A549 (cell line): ENCODE measurements around the gene MXD4. TPM values are rescaled to one million over a fixed set of nuclear protein-coding genes. Genes with fewer than 3 reads are reported as not detected.

Experiments
- ATAC-seq, 2 experiments: fragments of 200-7000 bp in 1 of 2; fragments of >200 bp in 1 of 2; cut with Nextera tagmentation in 1 of 2; cut with Tn5 transposase in 1 of 2; 3 replicates each; pipeline versions ENCODE4 v1.8.0 to v1.9.1; 2018 to 2020; ENCODE audit warnings: mild to moderate bottlenecking in 1 of 2, moderate library complexity in 1 of 2
- CTCF ChIA-PET: fragments of 300-600 bp; sonication (Branson Sonifier 250); formaldehyde crosslinking; extraction: SDS; loops from one replicate; lab custom pipeline; 2021; ENCODE audit warnings: antibody characterized with exemption, inconsistent platforms; lab: Yijun Ruan, JAX
- POLR2A ChIA-PET: fragments of 350-600 bp; formaldehyde crosslinking; extraction: SDS; loops from one replicate; lab custom pipeline; 2021; ENCODE audit warnings: antibody characterized with exemption, inconsistent platforms; lab: Yijun Ruan, JAX
- DNase-seq, 2 experiments: peaks; one replicate each; pipeline versions ENCODE4 v3.0.0 to v3.0.0-alpha.2; 2011 to 2016; ENCODE audit warnings: low read depth in 1 of 2, low spot score in 1 of 2
- FAIRE-seq: peaks from 2 replicates; lab custom pipeline; 2011; peaks lifted over from hg19 to GRCh38; lab: Jason Lieb, UNC
- H3K27ac ChIP-seq, 2 experiments: fragments of >200 bp; sonication (Bioruptor Twin); formaldehyde crosslinking; 3 replicates each; pipeline ENCODE4 v1.5.1; 2016 to 2017
- H3K4me1 ChIP-seq: fragments of >200 bp; sonication (Bioruptor Twin); formaldehyde crosslinking; 3 replicates; pipeline ENCODE4 v1.6.1; 2016
- H3K4me2 ChIP-seq: fragments of >200 bp; sonication (Bioruptor Twin); formaldehyde crosslinking; 3 replicates; pipeline ENCODE4 v1.6.1; 2016
- H3K4me3 ChIP-seq: fragments of >200 bp; sonication (Bioruptor Twin); formaldehyde crosslinking; 3 replicates; pipeline ENCODE4 v1.5.1; 2016
- H3K9me3 ChIP-seq: fragments of >200 bp; sonication (Bioruptor Twin); formaldehyde crosslinking; 3 replicates; pipeline ENCODE4 v1.6.1; 2016
- CBX2 ChIP-seq: fragments of 200-600 bp; sonication (generic); IDR thresholded peaks from 2 replicates; pipeline ENCODE4 v1.6.1; 2016; ENCODE audit warnings: low read depth, mild to moderate bottlenecking, borderline replicate concordance
- CEBPB ChIP-seq, 2 experiments: fragments of >200 bp in 1 of 2; sonication (Bioruptor Twin) in 1 of 2; formaldehyde crosslinking in 1 of 2; IDR thresholded peaks; 2 replicates each; pipeline ENCODE4 v1.6.1; 2012 to 2016
- EHMT2 ChIP-seq: fragments of 200-600 bp; sonication (generic); IDR thresholded peaks from 2 replicates; pipeline ENCODE4 v1.6.1; 2016; ENCODE audit warnings: antibody characterized with exemption, low read depth, mild to moderate bottlenecking, moderate library complexity
- ESRRA ChIP-seq: fragments of 150-350 bp; IDR thresholded peaks from 2 replicates; pipeline ENCODE4 v1.6.1; 2014; ENCODE audit warnings: mild to moderate bottlenecking, low read length, borderline replicate concordance
- FOSB ChIP-seq: fragments of 250-450 bp; sonication (Bioruptor Pico); IDR thresholded peaks from 2 replicates; pipeline ENCODE4 v1.5.0; 2020; ENCODE audit warnings: mild to moderate bottlenecking, moderate library complexity
- FOSL2 ChIP-seq, 2 experiments: fragments of 450-650 bp in 1 of 2; fragments of >200 bp in 1 of 2; sonication (Bioruptor Twin) in 1 of 2; formaldehyde crosslinking; IDR thresholded peaks; 2 replicates each; pipeline versions ENCODE4 v1.5.0 to v1.6.1; 2016 to 2020; ENCODE audit warnings: mild to moderate bottlenecking in 1 of 2, moderate library complexity in 1 of 2
- GATA3 ChIP-seq: IDR thresholded peaks from 2 replicates; pipeline ENCODE4 v1.6.1; 2012; ENCODE audit warnings: borderline replicate concordance
- HES2 ChIP-seq: fragments of >200 bp; sonication (Bioruptor Twin); formaldehyde crosslinking; IDR thresholded peaks from 2 replicates; pipeline ENCODE4 v1.6.1; 2016
- HOXB5 ChIP-seq: fragments of 250-450 bp; sonication (Bioruptor Pico); IDR thresholded peaks from 2 replicates; pipeline ENCODE4 v1.5.0; 2020; ENCODE audit warnings: mild to moderate bottlenecking, moderate library complexity
- JUN ChIP-seq, 2 experiments: fragments of >200 bp; sonication (Bioruptor Twin); formaldehyde crosslinking; IDR thresholded peaks; 2 replicates in 1 of 2; 3 replicates in 1 of 2; pipeline ENCODE4 v1.6.1; 2016 to 2017
- JUNB ChIP-seq: fragments of >200 bp; sonication (Bioruptor Twin); formaldehyde crosslinking; IDR thresholded peaks from 2 replicates; pipeline ENCODE4 v1.6.1; 2016
- KDM1A ChIP-seq: fragments of 200-600 bp; sonication (generic); IDR thresholded peaks from 2 replicates; pipeline ENCODE4 v1.6.1; 2016; ENCODE audit warnings: low read depth, mild to moderate bottlenecking
- KDM5A ChIP-seq: fragments of 200-600 bp; sonication (generic); IDR thresholded peaks from 2 replicates; pipeline ENCODE4 v1.6.1; 2016; ENCODE audit warnings: antibody characterized with exemption, mild to moderate bottlenecking
- MAFK ChIP-seq: fragments of 450-650 bp; IDR thresholded peaks from 2 replicates; pipeline ENCODE4 v1.6.1; 2014; ENCODE audit not compliant: partially characterized antibody
- MYC ChIP-seq: IDR thresholded peaks from 2 replicates; pipeline ENCODE4 v1.6.1; 2012; ENCODE audit warnings: mild to moderate bottlenecking, inconsistent platforms, low read length, improper control_type of control experiment, borderline replicate concordance
- NR3C1 ChIP-seq: fragments of >200 bp; sonication (Bioruptor Twin); formaldehyde crosslinking; IDR thresholded peaks from 3 replicates; pipeline ENCODE4 v1.6.1; 2017
- POLR2A ChIP-seq: IDR thresholded peaks from 2 replicates; pipeline ENCODE4 v1.6.1; 2012; ENCODE audit warnings: mild to moderate bottlenecking, low read length
- RARB ChIP-seq: fragments of 250-450 bp; sonication (Bioruptor Pico); IDR thresholded peaks from 2 replicates; pipeline ENCODE4 v1.8.0; 2021; ENCODE audit warnings: mild to moderate bottlenecking, moderate library complexity
- SREBF2 ChIP-seq: fragments of 450-650 bp; IDR thresholded peaks from 2 replicates; pipeline ENCODE4 v1.6.1; 2014; ENCODE audit warnings: mild to moderate bottlenecking, moderate library complexity
- TFCP2L1 ChIP-seq: fragments of 250-450 bp; sonication (Bioruptor Pico); IDR thresholded peaks from 2 replicates; pipeline ENCODE4 v1.5.0; 2021; ENCODE audit warnings: mild to moderate bottlenecking
- TP53 ChIP-seq: fragments of 250-450 bp; sonication (Bioruptor Pico); IDR thresholded peaks from 2 replicates; pipeline ENCODE4 v1.5.0; 2021; ENCODE audit warnings: mild to moderate bottlenecking, moderate library complexity
- ZC3H11A ChIP-seq: fragments of 450-650 bp; IDR thresholded peaks from 2 replicates; pipeline ENCODE4 v1.6.1; 2014; ENCODE audit warnings: antibody characterized with exemption, mild to moderate bottlenecking
- ZFP36 ChIP-seq: fragments of 450-650 bp; IDR thresholded peaks from 2 replicates; pipeline ENCODE4 v1.6.1; 2014; ENCODE audit warnings: borderline replicate concordance; ENCODE audit not compliant: partially characterized antibody
- WGBS: methylation state at CpG from one replicate; pipeline ENCODE4 v1.1.6; 2017; ENCODE audit errors: missing lambda C conversion rate; 5-methylcytosine and 5-hydroxymethylcytosine counted together
- polyA plus RNA-seq, 4 experiments: library from polyadenylated mRNA; depleted of rRNA in 3 of 4; stranded (reverse); fragments of >200 nt; fragmentation: RNase III in 1 of 4; extraction: RNeasy Plus Mini Kit Qiagen cat#74134 plus additional on column Dnase treatment in 1 of 4; gene quantifications; 2 replicates in 3 of 4; 3 replicates in 1 of 4; pipeline ENCODE4 v1.2.3, GENCODE V29; 2011 to 2017
- TF ChIP-seq, protein P1 (sequence below): fragments of >200 bp; sonication (Bioruptor Twin); formaldehyde crosslinking; IDR thresholded peaks from 3 replicates; pipeline ENCODE4 v1.6.1; 2016
- TF ChIP-seq, protein P2 (sequence below): fragments of 150-350 bp; IDR thresholded peaks from 2 replicates; pipeline ENCODE4 v1.6.1; 2014; ENCODE audit warnings: low read depth, mild to moderate bottlenecking, low read length
- TF ChIP-seq, protein P3 (sequence below): fragments of 200-600 bp; sonication (generic); IDR thresholded peaks from 2 replicates; pipeline ENCODE4 v1.6.1; 2016; ENCODE audit warnings: antibody characterized with exemption, mild to moderate bottlenecking, moderate library complexity
- TF ChIP-seq, protein P4 (sequence below): fragments of 250-450 bp; sonication (Bioruptor Pico); IDR thresholded peaks from 2 replicates; pipeline ENCODE4 v1.5.0; 2020; ENCODE audit warnings: low read depth, mild to moderate bottlenecking, moderate library complexity
- TF ChIP-seq, protein P5 (sequence below): fragments of 450-650 bp; IDR thresholded peaks from 2 replicates; pipeline ENCODE4 v1.6.1; 2014; ENCODE audit warnings: antibody characterized with exemption
- TF ChIP-seq, protein P6 (sequence below): IDR thresholded peaks from 2 replicates; pipeline ENCODE4 v1.6.1; 2012

Gene MXD4
- polyA plus RNA-seq, 2 of the 4 experiments (the other 2 are of a cell fraction): 10.8 to 18.5 TPM

DNA sequence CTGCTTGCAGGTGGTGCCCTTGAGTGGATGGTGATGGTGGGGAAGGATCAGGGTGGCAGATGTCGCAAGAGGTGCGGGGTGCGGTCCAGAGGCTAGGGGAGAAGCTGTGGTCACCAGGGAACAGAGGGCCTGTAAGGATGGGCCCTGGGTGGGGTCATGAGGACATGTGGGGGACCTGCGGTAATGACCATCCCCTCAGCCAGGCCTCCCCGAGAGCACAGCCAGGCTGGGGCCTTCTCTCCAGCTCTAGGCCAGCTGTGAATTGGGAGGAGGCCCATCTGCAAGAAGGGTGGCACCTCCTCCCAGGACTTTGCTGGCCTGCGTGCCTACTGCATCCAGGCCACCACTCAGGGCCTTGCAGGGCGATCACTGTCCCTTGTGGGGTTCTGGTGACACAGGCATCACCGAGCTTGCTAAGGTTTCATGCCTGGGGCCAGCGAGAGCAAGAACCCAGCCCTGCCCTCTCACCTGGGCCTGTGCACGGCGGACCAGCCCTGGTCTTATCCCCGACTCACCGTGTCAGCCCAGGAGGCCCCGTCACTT lies 34.1 kb upstream of the MXD4 start (continued):
- TF ChIP-seq, protein P1, sequence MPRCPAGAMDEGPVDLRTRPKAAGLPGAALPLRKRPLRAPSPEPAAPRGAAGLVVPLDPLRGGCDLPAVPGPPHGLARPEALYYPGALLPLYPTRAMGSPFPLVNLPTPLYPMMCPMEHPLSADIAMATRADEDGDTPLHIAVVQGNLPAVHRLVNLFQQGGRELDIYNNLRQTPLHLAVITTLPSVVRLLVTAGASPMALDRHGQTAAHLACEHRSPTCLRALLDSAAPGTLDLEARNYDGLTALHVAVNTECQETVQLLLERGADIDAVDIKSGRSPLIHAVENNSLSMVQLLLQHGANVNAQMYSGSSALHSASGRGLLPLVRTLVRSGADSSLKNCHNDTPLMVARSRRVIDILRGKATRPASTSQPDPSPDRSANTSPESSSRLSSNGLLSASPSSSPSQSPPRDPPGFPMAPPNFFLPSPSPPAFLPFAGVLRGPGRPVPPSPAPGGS: no peak
- TF ChIP-seq EHMT2 (no peak), MYC (no peak), FOSL2 (IDR thresholded peaks at IDR 0.05) (no peak), FOSL2 (CRISPR knock-in tag; IDR thresholded peaks at IDR 0.05) (no peak), GATA3 (no peak), NR3C1 (no peak), ESRRA (no peak)
- TF ChIP-seq, protein P2, sequence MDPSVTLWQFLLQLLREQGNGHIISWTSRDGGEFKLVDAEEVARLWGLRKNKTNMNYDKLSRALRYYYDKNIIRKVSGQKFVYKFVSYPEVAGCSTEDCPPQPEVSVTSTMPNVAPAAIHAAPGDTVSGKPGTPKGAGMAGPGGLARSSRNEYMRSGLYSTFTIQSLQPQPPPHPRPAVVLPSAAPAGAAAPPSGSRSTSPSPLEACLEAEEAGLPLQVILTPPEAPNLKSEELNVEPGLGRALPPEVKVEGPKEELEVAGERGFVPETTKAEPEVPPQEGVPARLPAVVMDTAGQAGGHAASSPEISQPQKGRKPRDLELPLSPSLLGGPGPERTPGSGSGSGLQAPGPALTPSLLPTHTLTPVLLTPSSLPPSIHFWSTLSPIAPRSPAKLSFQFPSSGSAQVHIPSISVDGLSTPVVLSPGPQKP: no peak

DNA sequence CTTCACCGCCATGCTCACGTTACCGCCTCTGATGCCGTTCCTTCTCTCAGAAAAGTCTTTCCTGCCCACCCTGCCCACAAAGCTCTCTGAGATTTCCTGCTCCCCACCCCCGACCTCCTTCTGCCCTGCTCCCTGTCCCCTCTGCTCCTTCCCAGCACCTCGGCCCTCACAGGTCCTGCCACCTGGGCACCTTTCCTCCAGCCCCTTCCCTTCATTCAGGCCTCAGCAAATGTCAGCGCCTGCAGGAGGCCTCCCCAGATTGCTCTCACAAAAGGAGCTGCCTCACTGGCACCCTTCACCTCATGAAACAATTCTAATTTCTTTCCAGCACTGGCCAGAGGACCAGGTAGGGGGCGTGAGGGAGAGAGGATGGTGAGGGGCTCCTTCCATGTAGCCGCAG lies 33.6 kb upstream of the MXD4 start:
- H3K4me1 ChIP-seq: no peaks in the 10 kb centered on the region
- POLR2A ChIA-PET: no interaction called here

DNA sequence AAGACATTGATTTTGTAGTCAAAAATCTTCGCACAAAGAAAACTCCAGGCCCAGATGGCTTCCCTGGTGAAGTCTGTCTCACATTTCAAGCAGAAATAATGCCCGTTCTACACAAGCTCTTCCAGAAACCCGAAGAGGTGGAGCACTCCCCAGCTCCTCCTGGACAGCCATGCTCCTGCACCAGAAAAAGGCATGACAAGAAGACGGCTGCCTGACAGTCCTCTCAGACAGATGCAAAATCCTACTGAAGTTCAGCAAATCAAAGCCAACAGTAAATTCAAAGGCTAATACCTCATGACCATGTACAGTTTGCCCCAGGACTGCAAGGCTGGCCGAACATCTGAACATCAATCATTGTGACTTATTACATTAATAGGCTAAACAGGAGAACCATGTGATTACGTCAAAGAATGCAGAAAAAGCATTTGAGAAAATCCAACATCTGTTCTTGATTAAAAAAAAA lies 30.8 kb upstream of the MXD4 start:
- CTCF ChIA-PET: interaction anchor here (1.1 kb wide), 1 partner anchor 121 kb away, joined by 3 read pairs; no protein-coding TSS in a partner anchor
- no peak for TF ChIP-seq TP53 (CRISPR knock-in tag)
- no peak for TF ChIP-seq TFCP2L1 (CRISPR knock-in tag)
- TF ChIP-seq FOSL2 (IDR thresholded peaks at IDR 0.05): no peak
- no peak for TF ChIP-seq FOSL2 (CRISPR knock-in tag; IDR thresholded peaks at IDR 0.05)
- TF ChIP-seq, protein P3, sequence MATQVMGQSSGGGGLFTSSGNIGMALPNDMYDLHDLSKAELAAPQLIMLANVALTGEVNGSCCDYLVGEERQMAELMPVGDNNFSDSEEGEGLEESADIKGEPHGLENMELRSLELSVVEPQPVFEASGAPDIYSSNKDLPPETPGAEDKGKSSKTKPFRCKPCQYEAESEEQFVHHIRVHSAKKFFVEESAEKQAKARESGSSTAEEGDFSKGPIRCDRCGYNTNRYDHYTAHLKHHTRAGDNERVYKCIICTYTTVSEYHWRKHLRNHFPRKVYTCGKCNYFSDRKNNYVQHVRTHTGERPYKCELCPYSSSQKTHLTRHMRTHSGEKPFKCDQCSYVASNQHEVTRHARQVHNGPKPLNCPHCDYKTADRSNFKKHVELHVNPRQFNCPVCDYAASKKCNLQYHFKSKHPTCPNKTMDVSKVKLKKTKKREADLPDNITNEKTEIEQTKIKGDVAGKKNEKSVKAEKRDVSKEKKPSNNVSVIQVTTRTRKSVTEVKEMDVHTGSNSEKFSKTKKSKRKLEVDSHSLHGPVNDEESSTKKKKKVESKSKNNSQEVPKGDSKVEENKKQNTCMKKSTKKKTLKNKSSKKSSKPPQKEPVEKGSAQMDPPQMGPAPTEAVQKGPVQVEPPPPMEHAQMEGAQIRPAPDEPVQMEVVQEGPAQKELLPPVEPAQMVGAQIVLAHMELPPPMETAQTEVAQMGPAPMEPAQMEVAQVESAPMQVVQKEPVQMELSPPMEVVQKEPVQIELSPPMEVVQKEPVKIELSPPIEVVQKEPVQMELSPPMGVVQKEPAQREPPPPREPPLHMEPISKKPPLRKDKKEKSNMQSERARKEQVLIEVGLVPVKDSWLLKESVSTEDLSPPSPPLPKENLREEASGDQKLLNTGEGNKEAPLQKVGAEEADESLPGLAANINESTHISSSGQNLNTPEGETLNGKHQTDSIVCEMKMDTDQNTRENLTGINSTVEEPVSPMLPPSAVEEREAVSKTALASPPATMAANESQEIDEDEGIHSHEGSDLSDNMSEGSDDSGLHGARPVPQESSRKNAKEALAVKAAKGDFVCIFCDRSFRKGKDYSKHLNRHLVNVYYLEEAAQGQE: no peak
- TF ChIP-seq, protein P4, sequence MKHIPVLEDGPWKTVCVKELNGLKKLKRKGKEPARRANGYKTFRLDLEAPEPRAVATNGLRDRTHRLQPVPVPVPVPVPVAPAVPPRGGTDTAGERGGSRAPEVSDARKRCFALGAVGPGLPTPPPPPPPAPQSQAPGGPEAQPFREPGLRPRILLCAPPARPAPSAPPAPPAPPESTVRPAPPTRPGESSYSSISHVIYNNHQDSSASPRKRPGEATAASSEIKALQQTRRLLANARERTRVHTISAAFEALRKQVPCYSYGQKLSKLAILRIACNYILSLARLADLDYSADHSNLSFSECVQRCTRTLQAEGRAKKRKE (CRISPR knock-in tag): no peak
- no peak for TF ChIP-seq CBX2
- TF ChIP-seq, protein P5, sequence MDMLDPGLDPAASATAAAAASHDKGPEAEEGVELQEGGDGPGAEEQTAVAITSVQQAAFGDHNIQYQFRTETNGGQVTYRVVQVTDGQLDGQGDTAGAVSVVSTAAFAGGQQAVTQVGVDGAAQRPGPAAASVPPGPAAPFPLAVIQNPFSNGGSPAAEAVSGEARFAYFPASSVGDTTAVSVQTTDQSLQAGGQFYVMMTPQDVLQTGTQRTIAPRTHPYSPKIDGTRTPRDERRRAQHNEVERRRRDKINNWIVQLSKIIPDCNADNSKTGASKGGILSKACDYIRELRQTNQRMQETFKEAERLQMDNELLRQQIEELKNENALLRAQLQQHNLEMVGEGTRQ: no peak
- no peak for TF ChIP-seq ZFP36

More for the DNA sequence above, 33.6 kb upstream of the MXD4 start:
- CTCF ChIA-PET: no interaction called here
- H3K4me2 ChIP-seq: no peak overlapping the region
- TF ChIP-seq RARB (CRISPR knock-in tag): no peak
- no peak for TF ChIP-seq TFCP2L1 (CRISPR knock-in tag)
- TF ChIP-seq SREBF2: no peak
- TF ChIP-seq JUNB: no peak
- TF ChIP-seq EHMT2: no peak
- no peak for TF ChIP-seq FOSB (CRISPR knock-in tag)
- no peak for TF ChIP-seq KDM5A
- no peak for TF ChIP-seq MAFK
- TF ChIP-seq, protein P4 (CRISPR knock-in tag): no peak
- TF ChIP-seq, protein P5: no peak
- TF ChIP-seq JUN (IDR thresholded peaks at IDR 0.05): no peak
- TF ChIP-seq, protein P6, sequence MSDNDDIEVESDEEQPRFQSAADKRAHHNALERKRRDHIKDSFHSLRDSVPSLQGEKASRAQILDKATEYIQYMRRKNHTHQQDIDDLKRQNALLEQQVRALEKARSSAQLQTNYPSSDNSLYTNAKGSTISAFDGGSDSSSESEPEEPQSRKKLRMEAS: no peak
- TF ChIP-seq KDM1A: no peak
- no peak for TF ChIP-seq HOXB5
- no peak for TF ChIP-seq CEBPB (IDR thresholded peaks at IDR 0.05)
- no peak for TF ChIP-seq HES2
- TF ChIP-seq POLR2A: no peak
- TF ChIP-seq ZC3H11A: no peak
- ATAC-seq (no peak), FAIRE-seq (no peak), DNase-seq (no peak)
- no peaks in the 10 kb centered on the region for H3K9me3 ChIP-seq
- no peak overlapping the region for H3K4me3 ChIP-seq
- WGBS: 78% methylated on average over 9 of the region's 9 CpGs
- no peak overlapping the region for H3K27ac ChIP-seq

More for the DNA sequence above, 30.8 kb upstream of the MXD4 start:
- Histone ChIP-seq H3K4me2 (no peak overlapping the region), H3K4me1 (no peaks in the 10 kb centered on the region), H3K9me3 (no peaks in the 10 kb centered on the region), H3K27ac (no peak overlapping the region), H3K4me3 (no peak overlapping the region)
- DNase-seq (no peak), ATAC-seq (no peak), FAIRE-seq (no peak)
- 75% methylated on average over 6 of the region's 6 CpGs for WGBS
- POLR2A ChIA-PET: no interaction called here
